ENCODE data around the gene C1QTNF12.

DNA sequence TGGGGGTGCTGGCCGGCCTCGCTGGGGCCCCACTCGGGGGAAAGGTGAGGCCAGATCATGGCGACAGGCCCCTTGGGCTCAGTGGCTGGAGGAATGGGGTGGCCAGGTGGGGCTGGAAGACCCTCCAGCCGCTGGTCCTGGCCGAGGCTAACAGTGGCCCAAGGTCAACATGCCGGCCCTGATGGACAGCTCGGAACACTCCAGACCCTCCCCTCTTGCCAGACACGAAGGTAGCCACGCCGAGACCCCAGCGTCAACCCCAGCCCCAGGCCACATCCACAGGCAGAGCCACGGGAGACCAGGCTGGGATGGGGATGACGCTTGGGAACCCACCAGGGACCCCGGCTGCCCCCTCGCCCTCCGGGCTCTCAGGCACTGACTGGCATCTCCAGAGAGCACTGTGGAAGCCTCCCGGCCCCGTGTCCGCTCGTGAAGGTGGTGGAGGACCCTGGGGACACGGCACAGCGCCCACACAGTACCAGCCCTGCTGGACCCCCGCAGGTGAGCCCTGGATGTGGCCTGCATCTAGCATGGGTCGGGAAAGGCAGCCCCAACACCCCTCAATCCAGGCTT lies 905 bp upstream of the C1QTNF12 start:
- TF ChIP-seq, protein P1, sequence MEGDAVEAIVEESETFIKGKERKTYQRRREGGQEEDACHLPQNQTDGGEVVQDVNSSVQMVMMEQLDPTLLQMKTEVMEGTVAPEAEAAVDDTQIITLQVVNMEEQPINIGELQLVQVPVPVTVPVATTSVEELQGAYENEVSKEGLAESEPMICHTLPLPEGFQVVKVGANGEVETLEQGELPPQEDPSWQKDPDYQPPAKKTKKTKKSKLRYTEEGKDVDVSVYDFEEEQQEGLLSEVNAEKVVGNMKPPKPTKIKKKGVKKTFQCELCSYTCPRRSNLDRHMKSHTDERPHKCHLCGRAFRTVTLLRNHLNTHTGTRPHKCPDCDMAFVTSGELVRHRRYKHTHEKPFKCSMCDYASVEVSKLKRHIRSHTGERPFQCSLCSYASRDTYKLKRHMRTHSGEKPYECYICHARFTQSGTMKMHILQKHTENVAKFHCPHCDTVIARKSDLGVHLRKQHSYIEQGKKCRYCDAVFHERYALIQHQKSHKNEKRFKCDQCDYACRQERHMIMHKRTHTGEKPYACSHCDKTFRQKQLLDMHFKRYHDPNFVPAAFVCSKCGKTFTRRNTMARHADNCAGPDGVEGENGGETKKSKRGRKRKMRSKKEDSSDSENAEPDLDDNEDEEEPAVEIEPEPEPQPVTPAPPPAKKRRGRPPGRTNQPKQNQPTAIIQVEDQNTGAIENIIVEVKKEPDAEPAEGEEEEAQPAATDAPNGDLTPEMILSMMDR (IDR thresholded peaks at IDR 0.05): no peak
- TF ChIP-seq EZH2phosphoT487 (IDR thresholded peaks at IDR 0.05): no peak

Measured in neural progenitor cell (in vitro differentiated cells).